ENCODE measurements around the gene S100A14.
"Not testable (repeated sequence)": the region's sequence is repeated elsewhere in the genome, so short reads cannot be mapped to it uniquely, and the experiment has no call there.

The S100A14 gene

GRCh38 chr1:153583976-153584375, 32.1 kb downstream of the S100A14 start:
- DNase-seq (ENCODE audit: low read depth), result no peak
- no peak overlapping the region for H3K4me3 ChIP-seq (ENCODE audit: low read depth, low read length)
- no peak for TF ChIP-seq CTCF (IDR thresholded peaks at IDR 0.05; ENCODE audit: insufficient read depth, low read depth, low read length, missing control alignments)

- H3K4me3 ChIP-seq (ENCODE audit: low read depth, low read length); DNase-seq (ENCODE audit: low read depth): not testable (repeated sequence)
Observed at GRCh38 chr1:153583514-153583913, 32.6 kb downstream of the S100A14 start.

- DNase-seq (ENCODE audit: low read depth), result not testable (repeated sequence)
Observed at GRCh38 chr1:153582836-153583235, 33.3 kb downstream of the S100A14 start.

GRCh38 chr1:153578936-153579335, 37.2 kb downstream of the S100A14 start:
- no peak for TF ChIP-seq CTCF (IDR thresholded peaks at IDR 0.05; ENCODE audit: insufficient read depth, low read depth, low read length, missing control alignments)
- no peak for DNase-seq (ENCODE audit: low read depth)
- no peak overlapping the region for H3K4me3 ChIP-seq (ENCODE audit: low read depth, low read length)

More at GRCh38 chr1:153582836-153583235, 33.3 kb downstream of the S100A14 start:
- H3K4me3 ChIP-seq (ENCODE audit: low read depth, low read length), result not testable (repeated sequence)

- TF ChIP-seq CTCF (IDR thresholded peaks at IDR 0.05; ENCODE audit: insufficient read depth, low read depth, low read length, missing control alignments), result no peak
- DNase-seq (ENCODE audit: low read depth), result no peak
- no peak overlapping the region for H3K4me3 ChIP-seq (ENCODE audit: low read depth, low read length)
Observed at GRCh38 chr1:153578490-153578889, 37.6 kb downstream of the S100A14 start.

- no peak for DNase-seq (ENCODE audit: low read depth)
- no peak overlapping the region for H3K4me3 ChIP-seq (ENCODE audit: low read depth, low read length)
- no peak for TF ChIP-seq CTCF (IDR thresholded peaks at IDR 0.05; ENCODE audit: insufficient read depth, low read depth, low read length, missing control alignments)
Observed at GRCh38 chr1:153577624-153578051, 38.5 kb downstream of the S100A14 start.

GRCh38 chr1:153577138-153577537, 39.0 kb downstream of the S100A14 start:
- DNase-seq (ENCODE audit: low read depth), result no peak
- no peak for TF ChIP-seq CTCF (IDR thresholded peaks at IDR 0.05; ENCODE audit: insufficient read depth, low read depth, low read length, missing control alignments)
- no peak overlapping the region for H3K4me3 ChIP-seq (ENCODE audit: low read depth, low read length)

GRCh38 chr1:153575497-153575896, 40.6 kb downstream of the S100A14 start:
- not testable (repeated sequence) for DNase-seq (ENCODE audit: low read depth); H3K4me3 ChIP-seq (ENCODE audit: low read depth, low read length)

- not testable (repeated sequence) for DNase-seq (ENCODE audit: low read depth); H3K4me3 ChIP-seq (ENCODE audit: low read depth, low read length)
Observed at GRCh38 chr1:153575081-153575491, 41.0 kb downstream of the S100A14 start.

Measured in GM12865 (cell line).